MM.1S (cell line): Measurements from ENCODE around the gene CBX5.

Source experiments
- EZH2 ChIP-seq: fragments of 300-600 bp; sonication (generic); optimal IDR thresholded peaks from 2 replicates; pipeline ENCODE3; 2017; ENCODE audit warnings: low read depth, mild to moderate bottlenecking, antibody characterized with exemption, low read length, mixed read lengths
- EZH2phosphoT487 ChIP-seq: fragments of 300-600 bp; sonication (generic); IDR thresholded peaks from 2 replicates; pipeline ENCODE4 v1.6.1; 2018; ENCODE audit warnings: antibody characterized with exemption, low read length
- TF ChIP-seq, protein P1 (sequence below): fragments of 300-600 bp; sonication (generic); IDR thresholded peaks from 2 replicates; pipeline ENCODE4 v1.5.1; 2016; ENCODE audit warnings: antibody characterized with exemption, low read length, mixed read lengths

DNA sequence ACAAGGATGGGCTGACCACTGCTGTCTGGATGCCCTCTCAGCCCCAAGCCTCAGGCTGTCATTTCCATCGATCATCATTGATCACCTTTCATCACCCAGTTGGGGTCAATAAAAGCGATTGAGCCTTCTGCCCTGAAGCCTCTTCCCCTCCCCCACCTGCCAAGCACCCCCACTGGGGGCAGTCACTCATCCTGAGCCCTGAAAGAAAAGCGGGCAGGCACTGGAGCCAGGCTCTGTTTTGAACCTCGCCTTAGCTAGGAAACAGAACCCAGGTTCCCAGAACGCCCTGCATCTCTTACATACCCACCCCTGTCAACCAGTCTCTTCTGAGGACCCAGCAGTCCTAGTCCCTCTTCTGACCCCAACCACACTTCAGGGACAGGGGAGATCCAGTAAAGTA lies 96.9 kb downstream of the CBX5 start:
- TF ChIP-seq, protein P1, sequence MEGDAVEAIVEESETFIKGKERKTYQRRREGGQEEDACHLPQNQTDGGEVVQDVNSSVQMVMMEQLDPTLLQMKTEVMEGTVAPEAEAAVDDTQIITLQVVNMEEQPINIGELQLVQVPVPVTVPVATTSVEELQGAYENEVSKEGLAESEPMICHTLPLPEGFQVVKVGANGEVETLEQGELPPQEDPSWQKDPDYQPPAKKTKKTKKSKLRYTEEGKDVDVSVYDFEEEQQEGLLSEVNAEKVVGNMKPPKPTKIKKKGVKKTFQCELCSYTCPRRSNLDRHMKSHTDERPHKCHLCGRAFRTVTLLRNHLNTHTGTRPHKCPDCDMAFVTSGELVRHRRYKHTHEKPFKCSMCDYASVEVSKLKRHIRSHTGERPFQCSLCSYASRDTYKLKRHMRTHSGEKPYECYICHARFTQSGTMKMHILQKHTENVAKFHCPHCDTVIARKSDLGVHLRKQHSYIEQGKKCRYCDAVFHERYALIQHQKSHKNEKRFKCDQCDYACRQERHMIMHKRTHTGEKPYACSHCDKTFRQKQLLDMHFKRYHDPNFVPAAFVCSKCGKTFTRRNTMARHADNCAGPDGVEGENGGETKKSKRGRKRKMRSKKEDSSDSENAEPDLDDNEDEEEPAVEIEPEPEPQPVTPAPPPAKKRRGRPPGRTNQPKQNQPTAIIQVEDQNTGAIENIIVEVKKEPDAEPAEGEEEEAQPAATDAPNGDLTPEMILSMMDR = no peak
- TF ChIP-seq EZH2phosphoT487 (no peak), EZH2 (no peak)
